Thoracic aorta (tissue), 2 donors: ENCODE data around the gene RAD52. TPM values are rescaled to one million over a fixed set of nuclear protein-coding genes. Genes with fewer than 3 reads are reported as not detected.

Source experiments
- ATAC-seq: fragments of 150-250 bp; one replicate; pipeline ENCODE4 v1.8.0; 2017; ENCODE audit warnings: low read depth; ENCODE audit not compliant: insufficient number of reproducible peaks, low FRiP score
- DNase-seq: peaks from one replicate; pipeline ENCODE4 v3.0.0-alpha.2; 2020; ENCODE audit warnings: low spot score
- H3K27ac ChIP-seq, 2 donors: fragments of 200-600 bp; sonication (generic); 1 replicate in 1 of 2; 2 replicates in 1 of 2; pipeline ENCODE4 v1.5.1; 2016; ENCODE audit warnings: mild to moderate bottlenecking in 2 of 2, moderate library complexity in 2 of 2
- H3K27me3 ChIP-seq: fragments of 200-600 bp; sonication (generic); replicated peaks from 2 replicates; pipeline ENCODE4 v1.6.0; 2016; ENCODE audit warnings: mild to moderate bottlenecking; ENCODE audit not compliant: insufficient read depth
- H3K36me3 ChIP-seq: fragments of 200-600 bp; sonication (generic); one replicate; pipeline ENCODE4 v1.5.1; 2016
- H3K4me1 ChIP-seq, 2 donors: fragments of 200-600 bp; sonication (generic); 1 replicate in 1 of 2; 2 replicates in 1 of 2; pipeline versions ENCODE4 v1.5.1 to v1.6.0; 2016; ENCODE audit warnings: low read depth in 2 of 2, mild to moderate bottlenecking in 1 of 2; ENCODE audit not compliant: control insufficient read depth in 1 of 2
- H3K4me3 ChIP-seq: fragments of 200-600 bp; sonication (generic); 2 replicates; pipeline ENCODE4 v1.5.1; 2016; ENCODE audit warnings: mild to moderate bottlenecking
- H3K9me3 ChIP-seq: fragments of 200-600 bp; sonication (generic); 2 replicates; pipeline ENCODE4 v1.5.1; 2016
- CTCF ChIP-seq: fragments of 200-600 bp; sonication (generic); IDR thresholded peaks from one replicate; pipeline ENCODE4 v1.5.1; 2019; ENCODE audit warnings: antibody characterized with exemption
- total RNA-seq, 2 donors: library from RNA; depleted of rRNA; stranded (reverse); fragments of >200 nt; gene quantifications; one replicate each; pipeline versions ENCODE4 v1.1.0 to v1.2.3, GENCODE V29; 2016

The RAD52 gene
- total RNA-seq, 2 donors from 2014 or later, result 21.5 to 21.9 TPM

GRCh38 chr12:867905-868304, 81.6 kb downstream of the RAD52 start:
- no peak overlapping the region for H3K4me3 ChIP-seq
- no peak overlapping the region for H3K27ac ChIP-seq
- TF ChIP-seq CTCF, result no peak
- DNase-seq (no peak), ATAC-seq (no peak)
- no peaks in the 10 kb centered on the region for H3K27me3 ChIP-seq
- peaks cover 16% of the 10 kb centered on the region for H3K36me3 ChIP-seq
- no peaks in the 10 kb centered on the region for H3K4me1 ChIP-seq
- H3K9me3 ChIP-seq, result no peaks in the 10 kb centered on the region

- ATAC-seq (no peak), DNase-seq (no peak)
- Histone ChIP-seq H3K27me3 (no peaks in the 10 kb centered on the region), H3K27ac (no peak overlapping the region), H3K4me1 (no peaks in the 10 kb centered on the region), H3K36me3 (peaks cover 27% of the 10 kb centered on the region), H3K9me3 (no peaks in the 10 kb centered on the region), H3K4me3 (no peak overlapping the region)
- TF ChIP-seq CTCF, result no peak
These were observed 83.9 kb downstream of the RAD52 start for GRCh38 chr12:865614-866013.

GRCh38 chr12:863285-863684, 86.2 kb downstream of the RAD52 start:
- ATAC-seq (no peak), DNase-seq (no peak)
- Histone ChIP-seq H3K36me3 (peaks cover 35% of the 10 kb centered on the region), H3K27me3 (no peaks in the 10 kb centered on the region), H3K9me3 (no peaks in the 10 kb centered on the region), H3K27ac (no peak overlapping the region), H3K4me1 (peaks cover 0 to 3% of the 10 kb centered on the region in 2 donors), H3K4me3 (no peak overlapping the region)
- TF ChIP-seq CTCF, result no peak

- no peaks in the 10 kb centered on the region for H3K9me3 ChIP-seq
- H3K36me3 ChIP-seq, result peaks cover 29% of the 10 kb centered on the region
- peaks cover 2 to 12% of the 10 kb centered on the region in 2 donors for H3K4me1 ChIP-seq
- H3K4me3 ChIP-seq, result no peak overlapping the region
- DNase-seq (no peak), ATAC-seq (no peak)
- no peak overlapping the region for H3K27ac ChIP-seq
- TF ChIP-seq CTCF, result no peak
- no peaks in the 10 kb centered on the region for H3K27me3 ChIP-seq
These were observed 87.1 kb downstream of the RAD52 start for GRCh38 chr12:862303-862911.

Other genes starting within 250 kb of the RAD52 start
- gene WNK1, start 197.1 kb downstream of the RAD52 start, total RNA-seq, result 100 to 1,000 TPM; 191 to 197 TPM
- 10 to 100 TPM; 45.8 to 80.0 TPM for gene ERC1, start 41.5 kb upstream of the RAD52 start, total RNA-seq